Measurements from ENCODE around the gene MTPN. TPM values are rescaled to one million over a fixed set of nuclear protein-coding genes. Genes with fewer than 3 reads are reported as not detected.

MTPN gene
- total RNA-seq, 1 experiment from 2014 or later, result 98.2 TPM

DNA sequence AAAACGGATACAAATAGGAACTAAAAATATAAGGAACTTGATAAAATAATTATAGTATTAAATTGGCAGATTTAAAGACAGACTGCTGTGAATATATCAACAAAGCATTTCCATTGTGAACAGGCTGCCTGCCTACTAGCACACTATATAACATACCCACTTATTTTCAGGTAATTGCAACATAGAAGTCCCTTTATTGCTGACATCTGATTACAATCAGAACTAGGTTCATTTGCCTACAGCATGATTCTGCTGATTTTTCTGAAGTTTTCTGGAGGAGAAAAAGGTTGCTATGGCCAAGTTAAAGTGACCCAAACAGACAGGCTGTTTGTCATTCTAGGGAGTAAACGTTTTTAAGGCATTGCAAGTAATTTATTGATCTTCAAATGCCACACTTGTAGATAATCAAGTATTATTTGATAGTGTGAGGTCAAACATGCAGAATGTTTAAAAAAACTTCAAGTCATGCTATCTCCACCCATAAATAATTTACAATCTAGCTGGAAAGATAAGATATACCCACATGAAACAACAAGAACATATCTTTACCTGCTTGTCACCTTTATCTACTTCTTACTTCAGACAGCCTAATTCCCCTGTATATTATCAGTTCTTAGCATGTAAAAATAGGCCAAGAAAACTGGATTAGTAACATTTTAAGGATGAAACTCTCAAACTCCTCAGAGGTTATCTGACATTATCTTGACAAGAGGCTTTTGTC lies 40.5 kb downstream of the MTPN start:
- Histone ChIP-seq H4K20me1 (ENCODE audit: control insufficient read depth, insufficient read depth, insufficient read length) (no peaks in the 10 kb centered on the region), H2BK20ac (ENCODE audit: low read depth, low read length, poor library complexity, severe bottlenecking) (no peak overlapping the region), H3K27ac (ENCODE audit: insufficient read length, low read depth, low read length) (no peak overlapping the region), H3K4ac (ENCODE audit: low read depth, low read length) (no peak overlapping the region), H2BK120ac (ENCODE audit: low read depth, low read length, poor library complexity, severe bottlenecking) (no peak overlapping the region), H3K23ac (ENCODE audit: insufficient read length, low read depth, low read length) (no peak overlapping the region), H3K27me3 (ENCODE audit: insufficient read depth, low read length) (no peaks in the 10 kb centered on the region), H3K23me2 (ENCODE audit: insufficient read length, low read depth, low read length, poor library complexity, severe bottlenecking) (no peaks in the 10 kb centered on the region), H3K79me2 (ENCODE audit: insufficient read depth, low read length) (peaks cover 2% of the 10 kb centered on the region; the same call in 1 of the 2 replicates), H2BK12ac (ENCODE audit: insufficient read length, low read depth, low read length) (no peak overlapping the region), H3K56ac (ENCODE audit: insufficient read length, low read depth, low read length) (no peak overlapping the region), H3K9me3 (ENCODE audit: control insufficient read depth, low read depth, low read length) (no peaks in the 10 kb centered on the region), H3K18ac (ENCODE audit: insufficient read length, low read depth, low read length) (no peak overlapping the region), H3K4me2 (ENCODE audit: insufficient read depth, insufficient read length, low read length) (no peak overlapping the region), H3K79me1 (ENCODE audit: insufficient read depth, low read depth, low read length, poor library complexity, severe bottlenecking) (peaks cover 3% of the 10 kb centered on the region), H2BK15ac (ENCODE audit: low read depth, low read length) (no peak overlapping the region), H3K9ac (ENCODE audit: extremely low read depth, insufficient read length, low read length) (no peak overlapping the region), H4K8ac (replicated peaks; ENCODE audit: insufficient read length, low read depth, low read length) (no peak overlapping the region), H3K4me1 (ENCODE audit: insufficient read depth, low read length) (no peaks in the 10 kb centered on the region; the same call in 1 of the 2 replicates), H3K14ac (ENCODE audit: insufficient read depth, low read length) (no peak overlapping the region), H3T11ph (ENCODE audit: low read length) (no peak overlapping the region), H2BK5ac (ENCODE audit: insufficient read length, low read length) (no peak overlapping the region), H4K91ac (ENCODE audit: insufficient read length, low read depth, low read length) (no peak overlapping the region), H2AK5ac (ENCODE audit: insufficient read length, low read length) (no peak overlapping the region), H4K5ac (ENCODE audit: insufficient read length, low read depth, low read length) (no peak overlapping the region), H2AFZ (ENCODE audit: low read length) (no peak overlapping the region)
- no peaks in the 10 kb centered on the region for H3K36me3 Mint-ChIP-seq (ENCODE audit: insufficient read depth in 1 of 3, low read depth in 3 of 3)
- no peak overlapping the region for H3K27ac Mint-ChIP-seq
- no peaks in the 10 kb centered on the region for H3K9me3 Mint-ChIP-seq
- H3K4me3 Mint-ChIP-seq, result no peak overlapping the region
- WGBS (ENCODE audit: extremely low coverage, insufficient read length, low lambda C conversion rate), result no CpG with 5 or more reads among the region's 2 CpGs
- DNase-seq, result no peak
- H3K4me1 Mint-ChIP-seq, result peaks cover 23 to 27% of the 10 kb centered on the region in 2 experiments
- TF ChIP-seq, protein P1, sequence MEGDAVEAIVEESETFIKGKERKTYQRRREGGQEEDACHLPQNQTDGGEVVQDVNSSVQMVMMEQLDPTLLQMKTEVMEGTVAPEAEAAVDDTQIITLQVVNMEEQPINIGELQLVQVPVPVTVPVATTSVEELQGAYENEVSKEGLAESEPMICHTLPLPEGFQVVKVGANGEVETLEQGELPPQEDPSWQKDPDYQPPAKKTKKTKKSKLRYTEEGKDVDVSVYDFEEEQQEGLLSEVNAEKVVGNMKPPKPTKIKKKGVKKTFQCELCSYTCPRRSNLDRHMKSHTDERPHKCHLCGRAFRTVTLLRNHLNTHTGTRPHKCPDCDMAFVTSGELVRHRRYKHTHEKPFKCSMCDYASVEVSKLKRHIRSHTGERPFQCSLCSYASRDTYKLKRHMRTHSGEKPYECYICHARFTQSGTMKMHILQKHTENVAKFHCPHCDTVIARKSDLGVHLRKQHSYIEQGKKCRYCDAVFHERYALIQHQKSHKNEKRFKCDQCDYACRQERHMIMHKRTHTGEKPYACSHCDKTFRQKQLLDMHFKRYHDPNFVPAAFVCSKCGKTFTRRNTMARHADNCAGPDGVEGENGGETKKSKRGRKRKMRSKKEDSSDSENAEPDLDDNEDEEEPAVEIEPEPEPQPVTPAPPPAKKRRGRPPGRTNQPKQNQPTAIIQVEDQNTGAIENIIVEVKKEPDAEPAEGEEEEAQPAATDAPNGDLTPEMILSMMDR (conservative IDR thresholded peaks at IDR 0.05), result no peak
- no peaks in the 10 kb centered on the region for H3K27me3 Mint-ChIP-seq (ENCODE audit: low read depth)

All from H9 (cell line).